Astrocyte of the spinal cord (primary cell): ENCODE measurements around the gene SLC24A4.

Experiments
- DNase-seq: peaks from one replicate; pipeline ENCODE4 v3.0.0; 2011; ENCODE audit warnings: low read depth, low spot score
- H3K4me3 ChIP-seq: 2 replicates; pipeline ENCODE4 v1.5.1; 2011; ENCODE audit warnings: low read depth, mild to moderate bottlenecking, low read length, moderate library complexity
- CTCF ChIP-seq: IDR thresholded peaks from 2 replicates; pipeline ENCODE4 v1.5.1; 2012; ENCODE audit warnings: low read depth, mild to moderate bottlenecking, low read length, inconsistent platforms
- in situ Hi-C: cut with HindIII; loops from 2 replicates; pipeline ENCODE4 v1.10.0; 2017; ENCODE audit warnings: low sequenced_read_pairs

Gene SLC24A4

GRCh38 chr14:92323916-92324818, 1.2 kb downstream of the SLC24A4 start:
- H3K4me3 ChIP-seq: no peak overlapping the region
- DNase-seq: no peak
- TF ChIP-seq CTCF: no peak
- in situ Hi-C loops: no loop called here

GRCh38 chr14:92325835-92326234, 2.9 kb downstream of the SLC24A4 start:
- no peak for DNase-seq

GRCh38 chr14:92328664-92329255, 5.8 kb downstream of the SLC24A4 start:
- H3K4me3 ChIP-seq: no peak overlapping the region
- no peak for DNase-seq
- no peak for TF ChIP-seq CTCF
- in situ Hi-C loops: no loop called here

More at GRCh38 chr14:92325835-92326234, 2.9 kb downstream of the SLC24A4 start:
- in situ Hi-C loops: no loop called here
- H3K4me3 ChIP-seq: no peak overlapping the region
- TF ChIP-seq CTCF: peak; percentile 13

- in situ Hi-C loops: no loop called here
- no peak overlapping the region for H3K4me3 ChIP-seq
- no peak for DNase-seq
- no peak for TF ChIP-seq CTCF
These were observed 11.1 kb downstream of the SLC24A4 start for GRCh38 chr14:92334050-92334449.

- no peak for DNase-seq
- TF ChIP-seq CTCF: no peak
- H3K4me3 ChIP-seq: no peak overlapping the region
- in situ Hi-C loops: no loop called here
These were observed 13.4 kb downstream of the SLC24A4 start for GRCh38 chr14:92336363-92336762.

- in situ Hi-C loops: no loop called here
These were observed 16.5 kb downstream of the SLC24A4 start for GRCh38 chr14:92339426-92339825.

More at GRCh38 chr14:92339426-92339825, 16.5 kb downstream of the SLC24A4 start:
- H3K4me3 ChIP-seq: no peak overlapping the region
- TF ChIP-seq CTCF: no peak
- DNase-seq: no peak
